ENCODE measurements around the gene CHTF18. TPM values are rescaled to one million over a fixed set of nuclear protein-coding genes. Genes with fewer than 3 reads are reported as not detected.
"Not testable (repeated sequence)": the region's sequence is repeated elsewhere in the genome, so short reads cannot be mapped to it uniquely, and the experiment has no call there.

Gene CHTF18
- total RNA-seq, 2 experiments from 2014 or later: 30.7 to 31.1 TPM

- Mint-ChIP-seq H3K4me1 (ENCODE audit: low read depth) (no peaks in the 10 kb centered on the region), H3K36me3 (ENCODE audit: low read depth) (no peaks in the 10 kb centered on the region), H3K4me3 (no peak overlapping the region), H3K27ac (no peak overlapping the region), H3K27me3 (peaks cover 5% of the 10 kb centered on the region), H3K9me3 (peaks cover 2% of the 10 kb centered on the region)
- peaks cover 3% of the 10 kb centered on the region for H3K4me1 ChIP-seq (ENCODE audit: insufficient read depth, low read length)
- TF ChIP-seq CTCF (IDR thresholded peaks at IDR 0.05): no peak
- ATAC-seq (ENCODE audit: poor library complexity): no peak
- no peak overlapping the region for H3K27ac ChIP-seq (ENCODE audit: low read depth in 1 of 2, low read length in 2 of 2)
- H3K9me3 ChIP-seq (ENCODE audit: control insufficient read depth in 1 of 2, insufficient read depth in 1 of 2, low read length in 2 of 2): peaks cover 17 to 42% of the 10 kb centered on the region in 2 experiments
- H3K36me3 ChIP-seq (ENCODE audit: insufficient read depth, low read length): no peaks in the 10 kb centered on the region
- peaks cover 0 to 4% of the 10 kb centered on the region in 2 experiments for H3K27me3 ChIP-seq (ENCODE audit: control insufficient read depth in 1 of 2, insufficient read depth in 2 of 2, low read length in 2 of 2)
- intact Hi-C loops (cut with DNase I, micrococcal nuclease): no loop called here
- DNase-seq: no peak
- POLR2A ChIA-PET: no interaction called here
- H3K4me3 ChIP-seq (ENCODE audit: low read length): no peak overlapping the region
- CTCF ChIA-PET: no interaction called here
Observed at GRCh38 chr16:835373-835772, 47.0 kb downstream of the CHTF18 start.

GRCh38 chr16:836221-836620 is 47.8 kb downstream of the CHTF18 start:
- Mint-ChIP-seq H3K27ac (no peak overlapping the region), H3K4me1 (ENCODE audit: low read depth) (no peaks in the 10 kb centered on the region), H3K36me3 (ENCODE audit: low read depth) (no peaks in the 10 kb centered on the region), H3K4me3 (no peak overlapping the region), H3K27me3 (peaks cover 5% of the 10 kb centered on the region), H3K9me3 (peaks cover 2% of the 10 kb centered on the region)
- Histone ChIP-seq H3K9me3 (ENCODE audit: control insufficient read depth in 1 of 2, insufficient read depth in 1 of 2, low read length in 2 of 2) (peaks cover 17 to 41% of the 10 kb centered on the region in 2 experiments), H3K36me3 (ENCODE audit: insufficient read depth, low read length) (no peaks in the 10 kb centered on the region), H3K4me3 (ENCODE audit: low read length) (no peak overlapping the region), H3K27me3 (ENCODE audit: control insufficient read depth in 1 of 2, insufficient read depth in 2 of 2, low read length in 2 of 2) (peaks cover 0 to 4% of the 10 kb centered on the region in 2 experiments), H3K4me1 (ENCODE audit: insufficient read depth, low read length) (no peaks in the 10 kb centered on the region), H3K27ac (ENCODE audit: low read depth in 1 of 2, low read length in 2 of 2) (no peak overlapping the region)
- TF ChIP-seq CTCF (IDR thresholded peaks at IDR 0.05): no peak
- CTCF ChIA-PET: no interaction called here
- DNase-seq (no peak), ATAC-seq (ENCODE audit: poor library complexity) (no peak)
- intact Hi-C loops (cut with DNase I, micrococcal nuclease): no loop called here
- POLR2A ChIA-PET: no interaction called here

- H3K4me1 Mint-ChIP-seq (ENCODE audit: low read depth); H3K27me3 Mint-ChIP-seq; H3K36me3 ChIP-seq (ENCODE audit: insufficient read depth, low read length); ATAC-seq (ENCODE audit: poor library complexity); POLR2A ChIA-PET; H3K4me3 Mint-ChIP-seq; H3K36me3 Mint-ChIP-seq (ENCODE audit: low read depth); H3K4me1 ChIP-seq (ENCODE audit: insufficient read depth, low read length); H3K27me3 ChIP-seq (ENCODE audit: control insufficient read depth in 1 of 2, insufficient read depth in 2 of 2, low read length in 2 of 2); H3K27ac ChIP-seq (ENCODE audit: low read depth in 1 of 2, low read length in 2 of 2); CTCF ChIA-PET; intact Hi-C loops (cut with DNase I, micrococcal nuclease); H3K4me3 ChIP-seq (ENCODE audit: low read length); H3K9me3 Mint-ChIP-seq; H3K27ac Mint-ChIP-seq; DNase-seq: not testable (repeated sequence)
- H3K9me3 ChIP-seq (ENCODE audit: control insufficient read depth in 1 of 2, insufficient read depth in 1 of 2, low read length in 2 of 2): peaks cover 17 to 35% of the 10 kb centered on the region in 2 experiments
Observed at GRCh38 chr16:836822-837221, 48.4 kb downstream of the CHTF18 start.

DNA sequence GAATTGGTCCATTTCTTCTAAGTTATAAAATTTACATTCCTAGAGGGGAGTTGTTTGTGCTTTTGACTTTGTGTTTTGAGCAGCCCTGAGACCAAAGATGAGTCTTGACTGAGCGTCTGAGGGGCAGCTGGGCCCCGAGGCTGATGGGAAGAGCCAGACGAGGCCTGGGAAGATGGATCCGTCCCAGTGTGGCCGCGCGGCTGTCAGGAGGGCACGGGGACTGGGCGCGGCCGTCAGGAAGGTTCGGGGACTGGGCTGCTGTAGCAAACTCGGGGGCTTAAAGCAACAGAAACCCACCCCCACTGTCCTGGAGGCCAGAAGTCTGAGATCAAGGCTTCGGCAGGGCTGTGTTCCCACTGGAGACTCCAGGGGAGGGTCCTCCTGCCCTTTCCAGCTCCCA is 50.3 kb downstream of the CHTF18 start:
- no peak for TF ChIP-seq CTCF (IDR thresholded peaks at IDR 0.05)
- Histone ChIP-seq H3K4me1 (ENCODE audit: insufficient read depth, low read length) (no peaks in the 10 kb centered on the region), H3K36me3 (ENCODE audit: insufficient read depth, low read length) (no peaks in the 10 kb centered on the region), H3K4me3 (ENCODE audit: low read length) (no peak overlapping the region), H3K9me3 (ENCODE audit: control insufficient read depth in 1 of 2, insufficient read depth in 1 of 2, low read length in 2 of 2) (peaks cover 17 to 35% of the 10 kb centered on the region in 2 experiments), H3K27ac (ENCODE audit: low read depth in 1 of 2, low read length in 2 of 2) (no peak overlapping the region), H3K27me3 (ENCODE audit: control insufficient read depth in 1 of 2, insufficient read depth in 2 of 2, low read length in 2 of 2) (peaks cover 0 to 4% of the 10 kb centered on the region in 2 experiments)
- ChIA-PET POLR2A (no interaction called here), CTCF (no interaction called here)
- DNase-seq (no peak), ATAC-seq (ENCODE audit: poor library complexity) (no peak)
- H3K27ac Mint-ChIP-seq: no peak overlapping the region
- H3K27me3 Mint-ChIP-seq: peaks cover 5% of the 10 kb centered on the region
- no peaks in the 10 kb centered on the region for H3K4me1 Mint-ChIP-seq (ENCODE audit: low read depth)
- intact Hi-C loops (cut with DNase I, micrococcal nuclease): no loop called here
- peaks cover 2% of the 10 kb centered on the region for H3K9me3 Mint-ChIP-seq
- no peaks in the 10 kb centered on the region for H3K36me3 Mint-ChIP-seq (ENCODE audit: low read depth)
- no peak overlapping the region for H3K4me3 Mint-ChIP-seq

All from CD4-positive, alpha-beta T cell (primary cell).